Suprapubic skin (tissue), 4 donors: ENCODE data around the gene ETV5.

ENCODE experiments used
- CTCF ChIP-seq, 2 donors: fragments of 200-600 bp in 1 of 2; fragments of 450-650 bp in 1 of 2; sonication (generic) in 1 of 2; IDR thresholded peaks; one replicate each; pipeline ENCODE4 v1.5.1; 2016 to 2019; ENCODE audit warnings: antibody characterized with exemption in 2 of 2, mild to moderate bottlenecking in 1 of 2, moderate library complexity in 1 of 2
- EP300 ChIP-seq: sonication (generic); formaldehyde crosslinking; IDR thresholded peaks from one replicate; pipeline ENCODE4 v1.6.1; 2017; ENCODE audit warnings: antibody characterized with exemption
- POLR2A ChIP-seq, 2 donors: fragments of 450-650 bp; IDR thresholded peaks; one replicate each; pipeline ENCODE4 v1.6.1; 2017; ENCODE audit warnings: antibody characterized with exemption in 2 of 2, mild to moderate bottlenecking in 2 of 2, moderate library complexity in 2 of 2
- POLR2AphosphoS5 ChIP-seq, 3 donors: sonication (generic); formaldehyde crosslinking; IDR thresholded peaks; one replicate each; pipeline ENCODE4 v1.6.1; 2017; ENCODE audit warnings: antibody characterized with exemption in 3 of 3

- TF ChIP-seq CTCF (IDR thresholded peaks at IDR 0.05) (no peak), POLR2A (IDR thresholded peaks at IDR 0.05) (no peak), POLR2AphosphoS5 (IDR thresholded peaks at IDR 0.05) (no peak), EP300 (no peak)
Measured at GRCh38 chr3:186075931-186076567, 32.8 kb downstream of the ETV5 start.
